Measurements from ENCODE around the gene IFNA10.

DNA sequence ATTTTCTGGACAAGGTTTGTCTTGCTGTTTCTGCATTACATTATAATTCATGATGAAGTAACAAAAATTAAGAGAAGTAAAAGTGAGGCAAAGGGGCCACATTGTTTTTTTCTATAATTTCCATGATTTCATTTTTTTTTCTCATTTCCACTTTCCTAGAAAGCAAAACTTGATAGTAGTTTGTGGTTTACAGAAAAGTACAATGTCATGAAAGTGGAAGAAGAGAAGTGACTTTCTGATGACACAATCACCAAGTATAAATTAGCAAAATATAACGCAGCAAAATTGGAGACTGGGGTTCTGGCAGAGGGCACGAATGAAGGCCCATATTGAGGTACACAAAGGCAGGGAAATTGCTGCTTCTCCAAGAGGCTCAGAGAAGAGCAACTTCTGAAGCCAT is 37.9 kb upstream of the IFNA10 start:
- no peak for TF ChIP-seq EZH2 (IDR thresholded peaks at IDR 0.05; ENCODE audit: low read length)
- TF ChIP-seq, protein P1, sequence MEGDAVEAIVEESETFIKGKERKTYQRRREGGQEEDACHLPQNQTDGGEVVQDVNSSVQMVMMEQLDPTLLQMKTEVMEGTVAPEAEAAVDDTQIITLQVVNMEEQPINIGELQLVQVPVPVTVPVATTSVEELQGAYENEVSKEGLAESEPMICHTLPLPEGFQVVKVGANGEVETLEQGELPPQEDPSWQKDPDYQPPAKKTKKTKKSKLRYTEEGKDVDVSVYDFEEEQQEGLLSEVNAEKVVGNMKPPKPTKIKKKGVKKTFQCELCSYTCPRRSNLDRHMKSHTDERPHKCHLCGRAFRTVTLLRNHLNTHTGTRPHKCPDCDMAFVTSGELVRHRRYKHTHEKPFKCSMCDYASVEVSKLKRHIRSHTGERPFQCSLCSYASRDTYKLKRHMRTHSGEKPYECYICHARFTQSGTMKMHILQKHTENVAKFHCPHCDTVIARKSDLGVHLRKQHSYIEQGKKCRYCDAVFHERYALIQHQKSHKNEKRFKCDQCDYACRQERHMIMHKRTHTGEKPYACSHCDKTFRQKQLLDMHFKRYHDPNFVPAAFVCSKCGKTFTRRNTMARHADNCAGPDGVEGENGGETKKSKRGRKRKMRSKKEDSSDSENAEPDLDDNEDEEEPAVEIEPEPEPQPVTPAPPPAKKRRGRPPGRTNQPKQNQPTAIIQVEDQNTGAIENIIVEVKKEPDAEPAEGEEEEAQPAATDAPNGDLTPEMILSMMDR (optimal IDR thresholded peaks at IDR 0.05 in 1 of 3, IDR thresholded peaks at IDR 0.05 in 1 of 3, conservative IDR thresholded peaks at IDR 0.05 in 1 of 3; ENCODE audit: extremely low read depth in 1 of 3, insufficient read depth in 2 of 3, low read length in 3 of 3) = no peak

Measured in keratinocyte (primary cell).